ENCODE results near the gene GNG2. TPM values are rescaled to one million over a fixed set of nuclear protein-coding genes. Genes with fewer than 3 reads are reported as not detected.

GNG2 gene
- total and polyA plus RNA-seq, 2 experiments from 2014 or later: 5.0 to 13.7 TPM

GRCh38 chr14:51868405-51868804 lies 8.0 kb downstream of the GNG2 start:
- no peak overlapping the region for H3K4me3 ChIP-seq
- 97% methylated on average over 2 of the region's 2 CpGs for WGBS (ENCODE audit: low lambda C conversion rate, missing lambda C conversion rate)
- H3K9me3 ChIP-seq (ENCODE audit: low read depth): no peaks in the 10 kb centered on the region
- H3K27me3 ChIP-seq: no peaks in the 10 kb centered on the region
- H3K4me2 ChIP-seq: no peak overlapping the region
- H3K79me2 ChIP-seq: peaks cover 6% of the 10 kb centered on the region
- H3K36me3 ChIP-seq (replicated peaks; ENCODE audit: insufficient read depth, low read depth): no peaks in the 10 kb centered on the region
- TF ChIP-seq EZH2phosphoT487 (IDR thresholded peaks at IDR 0.05; ENCODE audit: low read depth, severe bottlenecking, unreplicated experiment): no peak
- no peak overlapping the region for H3K27ac ChIP-seq
- H3K9me2 ChIP-seq (replicated peaks; ENCODE audit: insufficient read depth): no peaks in the 10 kb centered on the region
- peaks cover 16% of the 10 kb centered on the region for H3K4me1 ChIP-seq (ENCODE audit: insufficient read depth)
- no peak overlapping the region for H2AFZ ChIP-seq
- DNase-seq (ENCODE audit: low spot score): no peak
- H4K20me1 ChIP-seq (ENCODE audit: insufficient read depth, poor library complexity, severe bottlenecking): no peaks in the 10 kb centered on the region

- H3K27ac ChIP-seq: no peak overlapping the region
- H3K9me3 ChIP-seq (ENCODE audit: low read depth): no peaks in the 10 kb centered on the region
- H3K79me2 ChIP-seq: peaks cover 2% of the 10 kb centered on the region
- H3K36me3 ChIP-seq (replicated peaks; ENCODE audit: insufficient read depth, low read depth): no peaks in the 10 kb centered on the region
- H3K4me1 ChIP-seq (ENCODE audit: insufficient read depth): peaks cover 20% of the 10 kb centered on the region
- H3K4me2 ChIP-seq: no peak overlapping the region
- no peaks in the 10 kb centered on the region for H3K27me3 ChIP-seq
- no peak for DNase-seq (ENCODE audit: low spot score)
- no peak overlapping the region for H2AFZ ChIP-seq
- no peak for TF ChIP-seq EZH2 (IDR thresholded peaks at IDR 0.05; ENCODE audit: borderline replicate concordance)
- TF ChIP-seq EZH2phosphoT487 (IDR thresholded peaks at IDR 0.05; ENCODE audit: low read depth, severe bottlenecking, unreplicated experiment): no peak
- no peak for TF ChIP-seq CTCF (IDR thresholded peaks at IDR 0.05; ENCODE audit: poor library complexity)
- WGBS (ENCODE audit: low lambda C conversion rate, missing lambda C conversion rate): 89% methylated on average over 9 of the region's 9 CpGs
- H3K9me2 ChIP-seq (replicated peaks; ENCODE audit: insufficient read depth): no peaks in the 10 kb centered on the region
- H4K20me1 ChIP-seq (ENCODE audit: insufficient read depth, poor library complexity, severe bottlenecking): no peaks in the 10 kb centered on the region
- H3K4me3 ChIP-seq: no peak overlapping the region
Measured at GRCh38 chr14:51869411-51870100, 9.1 kb downstream of the GNG2 start.

DNA sequence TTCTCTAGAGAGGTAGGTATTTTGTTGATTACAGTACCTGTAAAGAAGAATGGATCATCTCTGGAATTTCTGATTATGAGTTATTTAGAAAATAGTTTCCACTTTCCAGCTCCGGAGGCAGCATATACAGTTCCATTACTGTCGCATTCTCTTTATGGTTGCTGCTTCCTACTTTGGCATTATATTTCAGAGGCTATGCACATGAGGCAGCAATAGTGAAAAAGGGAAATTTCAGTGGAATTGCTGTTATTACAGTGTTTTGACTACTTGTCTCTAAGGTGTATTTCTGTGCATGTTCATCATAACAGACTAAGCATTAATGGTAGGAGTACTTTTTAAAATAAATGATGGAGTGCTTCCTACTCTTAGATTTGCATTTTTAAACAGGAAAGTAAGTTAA lies 10.2 kb downstream of the GNG2 start:
- Histone ChIP-seq H3K9me2 (replicated peaks; ENCODE audit: insufficient read depth) (no peaks in the 10 kb centered on the region), H3K27ac (no peak overlapping the region), H3K4me2 (no peak overlapping the region), H3K4me1 (ENCODE audit: insufficient read depth) (peaks cover 11% of the 10 kb centered on the region), H3K9me3 (ENCODE audit: low read depth) (no peaks in the 10 kb centered on the region), H3K27me3 (no peaks in the 10 kb centered on the region), H3K4me3 (no peak overlapping the region), H2AFZ (no peak overlapping the region), H3K79me2 (peaks cover 2% of the 10 kb centered on the region), H3K36me3 (replicated peaks; ENCODE audit: insufficient read depth, low read depth) (no peaks in the 10 kb centered on the region), H4K20me1 (ENCODE audit: insufficient read depth, poor library complexity, severe bottlenecking) (no peaks in the 10 kb centered on the region)
- WGBS (ENCODE audit: low lambda C conversion rate, missing lambda C conversion rate): 61% methylated on average over 2 of the region's 2 CpGs
- DNase-seq (ENCODE audit: low spot score): no peak
- TF ChIP-seq EZH2 (IDR thresholded peaks at IDR 0.05; ENCODE audit: borderline replicate concordance) (no peak), CTCF (IDR thresholded peaks at IDR 0.05; ENCODE audit: poor library complexity) (no peak), EZH2phosphoT487 (IDR thresholded peaks at IDR 0.05; ENCODE audit: low read depth, severe bottlenecking, unreplicated experiment) (no peak)

DNA sequence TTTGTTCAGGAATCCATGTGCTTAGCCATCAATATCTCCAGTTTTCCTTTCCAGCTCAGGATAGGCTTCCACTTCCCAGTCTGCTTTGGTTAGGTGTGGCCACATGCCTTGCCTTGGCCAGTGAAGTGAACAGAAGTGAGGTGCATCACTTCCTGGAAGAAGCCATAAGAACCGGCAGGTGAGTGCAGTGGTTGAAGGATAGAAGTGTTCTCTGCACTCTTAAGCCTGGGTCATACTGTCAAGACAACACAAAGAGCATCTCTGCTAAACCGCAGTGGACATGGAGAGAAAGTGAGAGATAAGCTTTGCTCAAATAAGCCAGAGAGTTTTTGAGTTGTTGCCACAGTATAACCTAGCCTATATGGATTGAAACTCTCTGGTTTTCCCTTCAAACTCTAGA lies 11.4 kb downstream of the GNG2 start:
- no peak overlapping the region for H3K4me2 ChIP-seq
- DNase-seq (ENCODE audit: low spot score): no peak
- no peak overlapping the region for H3K4me3 ChIP-seq
- H3K9me3 ChIP-seq (ENCODE audit: low read depth): no peaks in the 10 kb centered on the region
- H3K79me2 ChIP-seq: peaks cover 4% of the 10 kb centered on the region
- H4K20me1 ChIP-seq (ENCODE audit: insufficient read depth, poor library complexity, severe bottlenecking): no peaks in the 10 kb centered on the region
- no peak for TF ChIP-seq CTCF (IDR thresholded peaks at IDR 0.05; ENCODE audit: poor library complexity)
- no peak for TF ChIP-seq EZH2 (IDR thresholded peaks at IDR 0.05; ENCODE audit: borderline replicate concordance)
- no peak for TF ChIP-seq EZH2phosphoT487 (IDR thresholded peaks at IDR 0.05; ENCODE audit: low read depth, severe bottlenecking, unreplicated experiment)
- no peaks in the 10 kb centered on the region for H3K36me3 ChIP-seq (replicated peaks; ENCODE audit: insufficient read depth, low read depth)
- H3K4me1 ChIP-seq (ENCODE audit: insufficient read depth): peaks cover 4% of the 10 kb centered on the region
- H3K27me3 ChIP-seq: no peaks in the 10 kb centered on the region
- 42% methylated on average over 2 of the region's 2 CpGs for WGBS (ENCODE audit: low lambda C conversion rate, missing lambda C conversion rate)
- no peak overlapping the region for H3K27ac ChIP-seq
- H2AFZ ChIP-seq: no peak overlapping the region
- no peaks in the 10 kb centered on the region for H3K9me2 ChIP-seq (replicated peaks; ENCODE audit: insufficient read depth)

Data from hepatocyte (in vitro differentiated cells).